ENCODE measurements around the gene UBASH3A.

The UBASH3A gene

DNA sequence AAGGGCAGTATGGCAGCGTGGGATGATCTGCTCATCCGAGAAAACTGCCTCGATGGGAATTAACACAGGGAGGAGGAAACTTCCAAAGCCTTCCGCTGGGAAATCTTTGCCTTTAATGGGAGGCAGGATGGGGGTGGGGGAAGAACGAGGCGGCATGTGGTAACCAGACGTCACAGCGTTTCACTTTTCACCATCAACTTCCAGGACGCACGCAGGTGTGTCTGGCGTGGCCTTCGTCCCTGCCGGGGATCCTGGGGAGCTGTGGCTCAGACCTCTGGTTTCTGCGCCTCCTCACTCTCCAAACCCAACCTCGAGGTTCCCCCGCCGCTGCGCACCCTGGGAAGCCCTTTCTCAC, 92.0 kb downstream of the UBASH3A start:
- FAIRE-seq = no peak

DNA sequence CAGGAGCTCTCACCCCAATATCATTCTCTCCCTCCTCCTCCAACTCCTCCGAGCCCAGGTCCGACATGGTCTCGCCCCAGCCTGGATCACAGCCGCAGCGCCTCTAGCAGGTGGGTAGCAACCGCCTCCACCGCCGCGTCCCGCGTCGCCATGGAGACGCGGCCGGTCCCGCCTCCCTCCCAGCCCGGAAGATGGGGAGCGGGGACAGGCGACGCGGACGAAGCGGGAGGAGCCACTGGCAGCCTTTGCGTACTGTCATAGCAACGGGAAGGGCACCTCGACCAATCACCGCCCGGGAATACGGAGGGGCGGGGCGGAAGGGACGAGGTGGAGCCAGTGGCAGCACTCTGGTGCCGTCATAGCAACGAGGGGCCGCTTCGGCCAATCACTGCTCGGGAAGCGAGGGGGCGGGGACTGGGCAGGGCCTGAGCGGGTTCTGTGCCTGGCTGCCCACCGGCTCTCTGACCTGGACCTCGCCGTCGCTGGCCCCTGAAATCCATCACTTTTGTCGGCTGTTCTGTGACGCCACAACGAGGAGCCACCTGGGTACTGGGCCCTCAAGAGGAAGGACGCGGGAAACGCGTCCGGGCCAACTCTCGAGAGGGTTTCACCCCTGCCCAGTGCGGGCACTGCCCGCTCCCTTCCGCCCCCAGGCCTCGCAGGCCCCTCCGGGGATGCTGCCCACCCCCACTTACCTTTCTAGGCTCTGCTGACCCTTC, 92.6 kb downstream of the UBASH3A start, which contains the start of gene RSPH1:
Gene RSPH1 (minus strand): TSS at position 105 of the 719 bp plus-strand sequence. CDS start 38 bp downstream, at position 67.
- FAIRE-seq = peak; percentile 98

DNA sequence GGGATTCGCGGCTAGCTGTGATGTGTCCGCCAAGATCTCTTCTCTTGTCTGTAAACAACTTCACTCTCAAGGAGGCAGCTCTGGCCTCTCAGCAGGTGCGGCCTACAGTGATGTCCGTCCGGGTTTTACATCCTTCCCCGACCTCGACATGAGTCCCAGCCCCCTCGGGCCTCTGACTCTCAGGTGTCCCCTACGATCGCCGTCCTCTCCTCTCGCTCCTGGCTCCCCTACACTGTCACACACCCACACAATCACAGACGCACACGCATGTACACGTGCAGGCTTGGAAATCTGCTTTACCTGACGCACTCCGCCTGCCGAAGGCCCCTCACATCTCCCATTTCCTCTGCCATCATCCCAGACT, 93.1 kb downstream of the UBASH3A start:
- no peak for FAIRE-seq

Measured in A204.1 (cell line).